CD1c-positive myeloid dendritic cell (primary cell): Measurements from ENCODE around the gene SVOP.

Experiments
- DNase-seq: peaks from one replicate; pipeline ENCODE4 v3.0.0-alpha.2; 2016; ENCODE audit errors: extremely low spot score

Gene SVOP

DNA sequence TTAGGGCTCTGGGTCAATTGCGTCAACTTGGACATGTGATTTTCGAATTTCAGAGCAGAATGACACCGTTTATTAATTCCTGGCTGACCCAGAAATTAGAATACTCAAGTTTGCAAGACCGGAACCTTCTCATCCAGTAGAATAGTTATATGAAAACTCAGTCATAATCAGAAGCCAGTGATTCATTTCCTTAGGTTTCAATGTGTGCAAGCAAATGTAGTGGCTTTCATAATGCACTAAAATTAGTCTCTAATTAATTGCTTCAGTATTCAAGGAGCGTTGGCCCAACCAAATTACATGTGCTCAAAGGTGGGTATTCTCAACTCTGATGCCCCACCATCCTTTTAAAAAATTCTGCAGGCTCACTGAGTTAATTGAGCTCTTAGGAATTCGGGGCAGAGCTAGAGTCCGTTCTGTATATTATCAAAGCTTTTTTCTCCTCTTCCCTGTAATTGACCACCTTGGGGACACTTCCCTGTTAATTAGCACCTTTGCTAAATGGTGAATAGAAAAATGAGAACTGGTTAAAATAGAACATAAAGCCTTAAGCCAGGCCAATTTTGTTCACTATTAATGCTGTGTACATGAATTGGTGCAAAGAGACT, 85.6 kb downstream of the SVOP start:
- DNase-seq: no peak

DNA sequence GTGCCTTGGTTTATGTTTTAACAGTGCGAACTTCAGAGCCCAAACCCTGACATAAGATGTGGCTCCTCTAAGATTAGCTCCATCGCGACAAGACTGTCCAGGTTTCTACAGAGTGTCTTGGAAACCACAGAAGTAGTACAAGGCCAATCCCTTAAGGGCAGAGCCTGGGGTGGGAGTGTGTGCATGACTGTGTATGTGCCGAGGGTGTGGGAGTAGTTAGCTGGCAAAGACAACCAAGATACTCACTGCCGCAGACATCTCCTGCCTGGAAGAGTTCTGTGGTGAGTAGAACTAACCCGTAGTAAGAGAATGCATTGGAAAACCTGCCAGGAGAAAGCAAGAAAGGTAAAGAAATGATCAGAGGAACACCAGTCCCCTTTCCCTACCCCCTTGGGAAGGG, 86.9 kb downstream of the SVOP start:
- no peak for DNase-seq

DNA sequence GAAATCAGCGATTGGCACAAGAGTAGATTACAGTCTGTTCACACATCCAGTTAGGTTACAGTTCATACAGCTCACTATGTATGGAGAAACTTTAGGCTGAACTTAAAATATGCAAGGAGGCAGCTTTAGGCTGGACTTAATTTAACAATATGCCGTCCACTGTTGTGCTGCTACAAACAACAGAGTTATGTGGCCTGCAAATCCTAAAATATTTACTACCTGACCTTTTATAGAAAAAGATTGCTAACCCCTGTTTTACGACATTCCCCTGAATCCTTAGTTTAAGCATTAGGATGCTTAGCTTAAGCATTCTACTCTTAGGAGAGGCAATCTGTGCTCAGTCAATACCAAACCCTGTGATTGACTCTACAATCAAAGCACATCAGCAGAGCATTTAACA, 90.1 kb downstream of the SVOP start:
- no peak for DNase-seq

GRCh38 chr12:108930155-108930554, 90.7 kb downstream of the SVOP start:
- peak; percentile 39 for DNase-seq

GRCh38 chr12:108928695-108929094, 92.2 kb downstream of the SVOP start:
- no peak for DNase-seq

DNA sequence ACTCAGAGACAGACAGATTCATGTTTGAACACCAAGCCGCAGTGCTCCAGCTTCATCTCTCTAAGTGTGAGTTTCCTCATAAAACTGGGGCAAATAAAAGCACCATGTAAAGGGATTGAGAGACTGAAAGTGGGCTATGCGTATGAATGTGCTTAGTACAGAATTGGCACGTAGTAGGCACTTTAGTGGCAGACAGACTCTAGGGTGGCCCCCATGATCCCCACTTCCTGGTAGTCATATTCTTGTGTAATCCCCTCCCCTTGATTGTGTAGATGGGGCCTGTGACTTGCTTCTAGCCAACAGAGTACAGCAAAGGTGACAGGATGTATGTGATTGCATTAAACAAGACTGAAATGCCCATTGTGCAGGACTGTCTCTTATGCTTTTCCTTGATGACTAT, 98.0 kb downstream of the SVOP start:
- DNase-seq: no peak

DNA sequence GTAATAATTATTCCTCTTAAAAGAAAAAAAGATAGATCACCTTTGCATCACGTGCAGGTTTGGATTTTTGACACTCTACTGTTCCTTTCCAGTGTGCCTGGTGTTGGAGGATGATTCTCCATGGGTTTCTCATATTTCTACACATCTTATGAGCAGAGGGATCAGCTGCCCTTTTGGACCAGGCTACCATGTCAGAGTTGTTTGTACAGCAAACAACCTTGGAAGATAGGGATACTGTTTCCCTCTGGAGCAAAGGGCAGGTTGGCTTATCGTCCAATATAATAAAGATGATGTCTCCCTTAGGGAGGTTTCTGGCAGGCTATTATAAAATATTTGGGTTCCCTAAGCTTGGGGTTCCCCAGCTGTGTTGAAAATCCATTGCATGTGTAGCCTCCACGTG, 98.9 kb downstream of the SVOP start:
- DNase-seq: no peak

DNA sequence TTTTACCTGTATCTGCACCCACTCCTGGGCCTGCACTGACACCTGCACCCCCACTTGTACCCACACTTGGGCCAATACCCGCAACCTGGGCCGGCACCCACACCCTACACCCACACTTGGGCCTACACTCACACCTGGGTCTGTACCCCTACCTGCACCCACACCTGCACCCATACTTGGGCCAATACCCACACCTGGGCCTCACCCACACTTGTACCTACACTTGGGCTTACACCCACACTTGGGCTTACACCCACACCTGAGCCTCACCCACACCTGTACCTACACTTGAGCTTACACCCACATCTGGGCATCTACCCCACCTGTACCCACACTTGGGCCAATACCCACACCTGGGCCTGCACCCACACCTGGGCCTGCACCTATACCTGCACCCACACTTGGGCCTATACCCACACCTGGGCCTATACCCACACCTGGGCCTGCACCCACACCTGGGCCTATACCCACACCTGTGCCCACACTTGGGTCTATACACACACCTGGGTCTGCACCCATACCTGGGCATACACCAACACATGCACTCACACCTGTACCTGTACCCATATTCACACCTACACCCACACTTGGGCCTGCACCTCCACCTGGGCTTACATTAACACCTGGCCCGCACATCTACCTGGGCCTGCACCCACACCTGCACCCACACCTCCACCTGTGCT, 101.8 kb downstream of the SVOP start:
- no peak for DNase-seq

- no peak for DNase-seq
Measured at GRCh38 chr12:108918206-108918605, 102.7 kb downstream of the SVOP start.

- DNase-seq: no peak
Measured at GRCh38 chr12:108916336-108916735, 104.5 kb downstream of the SVOP start.

GRCh38 chr12:108915632-108916133, 105.2 kb downstream of the SVOP start:
- DNase-seq: no peak

DNA sequence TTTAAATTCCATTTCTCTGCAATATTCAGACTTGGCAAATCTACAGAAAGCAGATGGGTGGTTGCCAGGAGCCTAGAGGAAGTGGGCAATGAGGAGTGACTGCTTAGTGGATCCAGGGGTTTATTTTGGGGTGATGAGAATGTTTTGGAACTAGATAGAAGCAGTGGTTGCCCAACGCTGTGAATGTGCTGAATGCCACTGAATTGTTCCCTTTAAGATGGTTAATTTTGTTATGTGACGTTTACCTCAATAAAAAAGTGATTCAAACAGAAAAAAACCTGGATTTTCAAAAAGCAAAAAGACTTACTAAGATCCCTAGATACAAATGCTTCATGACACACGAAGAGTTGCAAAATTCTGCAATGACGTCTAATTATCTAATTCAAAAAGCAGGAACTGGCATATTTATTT, 106.7 kb downstream of the SVOP start:
- peak; percentile 88 for DNase-seq

DNA sequence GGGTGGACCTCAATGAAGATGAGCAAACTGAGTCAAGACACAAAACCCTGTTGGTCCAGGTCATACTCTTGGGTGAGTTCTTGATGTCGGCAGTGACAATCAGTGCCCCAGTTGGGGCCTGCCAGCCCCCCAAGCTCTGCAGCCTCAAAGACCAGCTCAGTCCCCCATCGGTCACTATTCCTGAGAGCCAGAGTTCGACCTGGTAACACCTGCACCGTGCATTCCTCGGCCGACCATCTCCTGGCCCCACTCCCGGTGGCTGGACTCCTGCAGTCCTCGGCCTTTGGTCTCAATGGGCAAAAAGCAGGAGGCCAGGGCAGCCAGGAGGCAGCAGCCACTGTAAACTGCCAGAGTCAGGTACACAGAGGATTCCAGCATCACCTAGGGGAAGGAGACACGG, 108.5 kb downstream of the SVOP start:
- DNase-seq: no peak

DNA sequence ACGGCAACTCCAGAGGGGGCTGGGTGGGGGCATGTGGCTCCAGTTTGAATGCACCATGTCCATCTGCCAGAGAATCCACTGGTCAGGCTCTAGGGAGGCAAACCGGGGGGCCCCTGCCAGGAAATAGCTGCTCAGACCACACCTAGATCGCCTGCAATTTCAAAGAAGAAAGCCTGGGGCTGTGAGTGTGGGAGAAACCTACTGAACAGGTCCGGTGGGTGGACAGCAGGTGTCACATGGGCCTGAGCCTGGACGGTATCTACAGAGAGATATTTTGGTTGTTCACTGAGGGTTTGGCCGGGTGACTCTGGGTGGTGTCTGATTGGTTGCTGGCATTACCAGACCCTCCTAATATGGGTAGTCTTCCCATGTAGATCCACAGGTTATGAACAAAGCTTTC, 109.0 kb downstream of the SVOP start:
- no peak for DNase-seq

GRCh38 chr12:108910336-108910735, 110.5 kb downstream of the SVOP start:
- no peak for DNase-seq

DNA sequence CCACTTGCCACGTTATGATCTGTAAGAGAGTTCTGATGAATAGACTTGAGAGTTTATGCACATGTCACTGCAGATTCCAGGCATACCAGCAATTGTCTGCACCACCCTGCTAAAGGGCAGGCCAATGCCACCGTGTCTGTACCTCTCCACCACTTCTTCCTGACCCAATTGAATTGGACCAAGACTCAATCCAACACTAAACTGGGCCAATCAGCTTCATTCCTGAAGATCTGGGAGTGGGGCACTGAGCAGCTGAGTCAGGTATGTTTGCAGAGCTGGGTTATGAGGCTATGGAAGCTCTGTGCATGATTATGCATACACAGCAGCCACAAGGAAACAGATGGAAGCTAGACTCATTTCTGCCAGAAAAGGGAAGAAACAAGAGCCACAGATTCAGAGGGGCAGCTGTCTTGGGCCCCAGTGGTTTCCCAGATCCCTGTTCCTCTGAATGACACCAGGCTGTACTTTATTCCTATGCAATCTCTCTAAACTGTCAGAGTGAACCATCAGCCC, 113.0 kb downstream of the SVOP start:
- peak; percentile 75 for DNase-seq

GRCh38 chr12:108906971-108907370, 113.9 kb downstream of the SVOP start:
- DNase-seq: no peak

GRCh38 chr12:108905725-108906124, 115.1 kb downstream of the SVOP start:
- peak; percentile 81 for DNase-seq

DNA sequence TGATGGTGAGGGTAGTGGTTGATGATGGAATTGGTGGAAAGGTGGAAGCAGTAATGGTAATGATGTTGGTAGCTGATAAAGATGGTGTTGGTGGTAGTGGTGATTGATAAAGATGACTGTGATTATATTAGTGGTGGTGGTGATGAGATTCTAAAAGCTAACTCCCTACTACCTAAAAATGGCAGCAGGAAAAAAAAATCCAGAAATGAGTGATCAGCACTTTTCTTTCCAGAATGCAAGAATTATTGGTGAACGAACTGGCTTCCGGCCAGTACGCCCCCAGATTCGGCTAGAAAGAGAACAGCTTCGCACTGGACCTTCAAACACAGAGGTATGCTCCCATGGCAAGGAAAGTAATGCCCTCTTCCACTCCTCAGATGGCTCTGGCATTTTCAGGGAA, 121.7 kb downstream of the SVOP start:
- DNase-seq: no peak

DNA sequence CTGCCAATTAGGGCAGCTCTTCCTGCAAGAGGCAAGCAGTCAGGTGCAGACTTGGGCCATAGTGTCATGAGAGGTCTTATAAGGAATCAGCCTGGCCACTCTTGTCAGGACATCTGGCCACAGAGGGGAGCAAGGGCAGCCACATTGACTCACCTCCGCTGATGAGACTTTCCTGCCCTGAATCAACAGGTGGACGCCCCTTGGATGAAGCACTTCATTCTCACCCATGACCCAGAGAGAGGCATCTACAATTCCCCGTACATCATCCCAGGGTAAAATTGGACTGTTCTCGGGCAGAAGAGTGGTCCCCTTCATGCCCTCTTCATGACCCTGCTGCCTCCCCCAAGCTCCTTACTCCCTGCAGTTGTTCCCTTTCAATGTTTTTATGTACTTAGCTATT, 124.1 kb downstream of the SVOP start:
- DNase-seq: no peak

GRCh38 chr12:108896336-108896735, 124.5 kb downstream of the SVOP start:
- DNase-seq: no peak

DNA sequence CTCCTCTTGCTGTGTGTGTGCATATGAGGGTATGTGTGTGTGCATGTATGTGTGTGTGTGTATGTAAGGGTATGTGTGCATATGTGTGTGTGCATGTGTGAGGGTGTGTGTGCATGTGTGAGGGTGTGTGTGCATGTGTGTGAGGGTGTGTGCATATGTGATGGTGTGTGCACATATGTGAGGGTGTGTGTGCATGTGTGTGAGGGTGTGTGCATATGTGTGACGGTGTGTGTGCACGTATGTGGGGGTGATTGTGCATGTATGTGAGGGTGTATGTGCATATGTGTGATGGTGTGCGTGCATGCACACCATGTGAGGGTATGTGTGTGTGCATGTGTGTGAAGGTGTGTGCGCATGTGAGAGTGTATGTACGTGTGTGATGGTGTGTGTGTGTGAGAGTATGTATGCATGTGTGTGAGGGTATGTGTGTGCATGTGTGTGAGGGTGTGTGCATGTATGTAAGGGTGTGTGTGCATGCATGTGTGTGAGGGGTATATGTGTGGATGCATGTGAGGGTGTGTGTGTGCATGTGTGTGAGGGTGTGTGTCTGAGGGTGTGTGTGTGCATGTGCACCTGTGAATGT, 125.6 kb downstream of the SVOP start:
- no peak for DNase-seq

DNA sequence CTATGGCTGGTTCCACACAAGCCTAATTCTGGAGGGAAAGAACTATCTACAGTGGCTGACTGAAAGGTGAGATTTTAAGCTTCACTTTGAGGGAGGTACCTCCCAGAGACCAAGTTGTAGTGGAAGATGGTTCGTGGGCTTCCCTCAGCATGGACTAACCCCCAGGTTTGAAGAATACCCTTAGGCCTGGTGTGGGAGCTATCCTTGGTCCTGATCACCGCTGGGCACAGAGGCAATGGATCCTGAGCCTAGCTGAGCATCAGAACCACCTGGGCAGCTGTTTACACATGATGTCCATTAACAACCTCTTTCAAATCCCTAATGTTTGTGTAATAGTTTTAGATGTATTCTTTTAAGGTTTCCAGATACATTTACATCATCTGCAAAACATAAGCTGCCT, 130.7 kb downstream of the SVOP start:
- DNase-seq: no peak
